Activated CD4-positive, alpha-beta T cell treated with anti-CD3 and anti-CD28 coated beads, Interleukin-2, amount 50 U/mL, for 16 hours (primary cell): Measurements from ENCODE around the gene PKP3.
"Not testable (repeated sequence)": the region's sequence is repeated elsewhere in the genome, so short reads cannot be mapped to it uniquely, and the experiment has no call there.

Experiments used
- DNase-seq: peaks from one replicate; pipeline ENCODE4 v3.0.0-alpha.2; 2020

Gene PKP3

DNA sequence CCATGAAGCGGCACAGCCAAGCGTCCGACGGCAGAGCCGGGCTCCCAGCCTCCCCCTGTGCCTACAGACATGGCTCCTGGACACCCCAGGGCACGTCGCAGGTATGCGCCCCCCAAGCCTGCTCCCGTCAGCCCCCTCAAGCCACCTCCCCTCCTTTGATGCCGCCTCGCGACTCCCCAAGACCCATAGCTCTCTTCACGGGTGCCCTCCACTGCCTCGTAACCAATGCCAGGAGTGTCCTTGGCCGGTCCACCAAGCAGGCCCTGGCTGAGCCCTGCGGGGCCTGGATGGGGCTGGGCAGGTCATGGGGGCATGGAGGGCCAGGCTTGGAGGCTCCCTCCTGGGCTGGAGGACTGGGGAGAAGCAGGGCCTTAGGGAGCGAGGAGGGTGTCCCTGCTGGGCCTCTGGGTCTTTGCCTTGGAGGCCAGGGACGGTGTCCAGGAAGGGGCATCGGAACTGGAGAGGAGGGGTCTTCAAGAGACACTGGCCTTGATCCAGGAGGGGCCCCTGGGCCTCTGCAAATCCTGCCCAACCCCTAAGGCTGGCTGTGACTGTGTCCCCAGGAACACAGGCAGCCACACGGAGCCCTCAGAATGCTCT lies 38.6 kb downstream of the PKP3 start:
- DNase-seq: no peak

DNA sequence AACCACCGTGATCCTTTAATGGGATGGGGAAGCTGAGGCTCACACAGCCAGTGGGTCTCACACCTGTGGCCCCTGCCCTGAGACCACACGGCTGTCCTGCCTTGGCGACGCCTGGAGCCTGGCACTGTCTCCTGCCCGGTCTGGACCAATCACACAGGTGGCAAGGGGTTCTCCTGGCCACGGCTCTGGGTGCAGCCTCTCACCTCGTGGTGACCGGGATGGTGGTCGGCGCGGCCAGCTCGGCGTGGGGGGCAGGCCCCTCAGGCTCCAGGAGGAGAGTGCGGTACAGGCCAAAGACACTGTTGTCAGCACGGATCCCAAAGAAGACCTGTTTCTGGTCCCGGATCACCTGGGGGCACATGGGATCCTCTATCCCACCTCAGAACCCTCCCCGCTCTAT lies 39.1 kb downstream of the PKP3 start:
- no peak for DNase-seq

DNA sequence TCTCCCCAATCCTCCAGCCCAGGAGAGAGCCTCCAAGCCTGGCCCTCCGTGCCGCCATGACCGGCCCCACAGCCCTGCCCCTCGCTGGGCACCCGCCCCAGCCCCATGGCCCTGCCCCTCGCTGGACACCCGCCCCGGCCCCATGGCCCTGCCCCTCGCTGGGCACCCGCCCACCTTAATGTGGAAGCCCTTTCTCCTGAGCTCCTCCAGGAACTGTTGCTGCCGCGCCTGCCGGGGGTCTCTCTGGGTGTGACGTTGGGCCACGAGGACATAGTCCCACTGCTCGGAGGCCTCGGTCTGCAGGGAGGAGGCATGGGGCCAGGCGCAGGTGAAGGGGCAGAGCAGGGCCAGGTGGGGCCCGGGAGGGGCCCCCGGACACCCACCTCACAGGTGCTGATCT lies 39.6 kb downstream of the PKP3 start:
- DNase-seq: no peak

DNA sequence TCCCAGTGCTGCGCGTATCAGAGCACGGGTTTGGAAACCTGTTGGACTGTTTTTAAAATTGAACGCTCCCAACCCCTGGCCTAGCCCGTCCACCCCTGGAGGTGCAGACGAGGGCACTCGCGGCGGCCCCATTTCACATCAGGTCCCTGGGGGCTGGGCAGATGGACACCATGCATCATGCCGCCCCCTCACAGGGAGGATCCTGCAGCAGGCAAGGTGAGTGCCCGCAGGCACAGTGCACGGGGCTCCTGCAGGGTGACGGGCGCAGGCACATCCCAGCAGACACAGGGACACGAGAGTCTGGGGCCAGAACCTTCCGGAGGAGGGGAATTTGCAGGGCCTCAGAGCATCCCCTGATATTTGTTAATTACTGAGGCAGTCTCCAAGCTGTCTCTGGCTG lies 40.5 kb downstream of the PKP3 start:
- DNase-seq: no peak

DNA sequence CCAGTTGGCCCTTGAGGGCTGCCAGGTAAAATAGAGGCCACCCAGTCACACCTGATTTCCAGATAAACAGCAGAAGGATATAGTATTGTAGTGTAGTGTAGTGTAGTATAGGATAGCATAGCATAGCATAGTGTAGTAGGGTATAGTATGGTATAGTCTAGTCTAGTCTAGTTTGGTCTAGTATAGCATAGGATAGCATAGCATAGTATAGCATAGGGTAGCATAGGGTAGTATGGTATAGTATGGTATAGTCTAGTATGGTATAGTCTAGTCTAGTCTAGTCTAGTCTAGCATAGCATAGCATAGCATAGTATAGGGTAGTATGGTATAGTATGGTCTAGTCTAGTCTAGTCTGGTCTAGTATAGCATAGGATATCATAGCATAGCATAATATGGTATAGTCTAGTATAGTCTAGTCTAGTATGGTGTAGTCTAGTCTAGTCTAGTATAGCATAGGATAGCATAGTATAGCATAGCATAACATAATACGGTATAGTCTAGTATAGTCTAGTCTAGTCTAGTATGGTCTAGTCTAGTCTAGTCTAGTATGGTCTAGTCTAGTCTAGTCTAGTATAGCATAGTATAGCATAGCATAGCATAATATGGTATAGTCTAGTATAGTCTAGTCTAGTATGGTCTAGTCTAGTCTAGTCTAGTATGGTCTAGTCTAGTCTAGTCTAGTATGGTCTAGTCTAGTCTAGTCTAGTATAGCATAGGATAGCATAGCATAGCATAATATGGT lies 41.2 kb downstream of the PKP3 start:
- DNase-seq: not testable (repeated sequence)

DNA sequence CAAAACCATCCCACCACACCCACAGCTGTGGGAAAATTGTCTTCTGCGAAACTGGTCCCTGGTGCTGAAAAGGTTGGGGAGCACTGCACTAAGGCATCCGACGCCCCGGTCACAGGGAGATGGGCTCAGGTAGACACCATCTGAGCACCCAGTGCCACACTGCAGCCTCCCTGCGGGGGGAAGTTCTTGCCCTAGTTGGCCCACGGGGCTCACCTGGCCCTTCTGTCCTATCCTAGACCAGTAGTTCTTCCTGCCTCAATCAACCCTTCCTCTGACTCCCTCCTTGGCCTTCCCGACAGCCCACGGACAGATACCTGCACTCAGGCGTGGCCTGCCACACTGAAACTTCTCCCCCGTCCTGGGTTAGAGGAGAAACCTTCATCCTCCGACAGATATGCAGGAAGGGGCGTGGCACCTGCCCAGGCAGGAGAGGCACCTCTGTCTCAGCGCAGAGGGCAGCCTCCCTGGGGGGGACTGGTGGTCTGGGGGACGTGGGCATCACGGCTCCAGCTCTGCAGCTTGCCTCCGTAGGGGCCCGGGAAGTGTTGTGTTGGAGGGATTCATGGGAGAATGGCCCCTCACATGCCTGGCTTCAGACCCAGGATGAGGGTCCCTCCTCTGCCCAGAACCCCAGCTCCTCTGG lies 43.3 kb downstream of the PKP3 start:
- no peak for DNase-seq

DNA sequence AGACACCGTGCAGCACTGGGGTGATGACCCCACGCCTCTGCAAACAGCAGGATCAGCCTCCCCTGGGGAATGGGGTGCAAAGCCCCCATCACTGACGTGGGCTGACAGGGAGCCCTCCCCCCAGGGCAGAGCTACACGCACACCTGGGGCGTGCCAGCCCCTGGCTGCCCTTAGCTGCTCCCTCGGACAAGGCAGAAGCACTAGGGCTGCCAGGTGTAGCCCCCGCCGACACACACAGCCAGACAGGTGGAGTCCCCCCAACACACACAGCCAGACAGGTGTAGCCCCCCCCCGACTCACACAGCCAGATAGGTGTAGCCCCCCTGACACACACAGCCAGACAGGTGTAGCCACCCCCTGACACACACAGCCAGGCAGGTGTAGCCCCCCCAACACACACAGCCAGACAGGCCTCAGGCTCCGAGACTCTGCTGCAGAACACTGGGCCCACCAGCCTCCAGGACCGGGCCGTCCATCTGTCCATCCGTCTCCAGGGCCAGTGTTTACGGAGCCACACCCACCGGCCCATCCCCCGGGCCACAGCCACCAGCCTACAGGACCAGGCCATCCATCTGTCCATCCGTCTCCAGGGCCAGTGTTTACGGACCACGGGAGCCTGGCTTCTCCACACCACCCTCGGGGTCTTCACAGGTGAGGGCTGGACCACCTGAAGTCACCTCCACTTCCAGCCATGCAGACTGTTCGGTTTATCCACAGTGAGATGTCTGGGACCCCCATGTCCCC lies 44.3 kb downstream of the PKP3 start:
- DNase-seq: no peak

DNA sequence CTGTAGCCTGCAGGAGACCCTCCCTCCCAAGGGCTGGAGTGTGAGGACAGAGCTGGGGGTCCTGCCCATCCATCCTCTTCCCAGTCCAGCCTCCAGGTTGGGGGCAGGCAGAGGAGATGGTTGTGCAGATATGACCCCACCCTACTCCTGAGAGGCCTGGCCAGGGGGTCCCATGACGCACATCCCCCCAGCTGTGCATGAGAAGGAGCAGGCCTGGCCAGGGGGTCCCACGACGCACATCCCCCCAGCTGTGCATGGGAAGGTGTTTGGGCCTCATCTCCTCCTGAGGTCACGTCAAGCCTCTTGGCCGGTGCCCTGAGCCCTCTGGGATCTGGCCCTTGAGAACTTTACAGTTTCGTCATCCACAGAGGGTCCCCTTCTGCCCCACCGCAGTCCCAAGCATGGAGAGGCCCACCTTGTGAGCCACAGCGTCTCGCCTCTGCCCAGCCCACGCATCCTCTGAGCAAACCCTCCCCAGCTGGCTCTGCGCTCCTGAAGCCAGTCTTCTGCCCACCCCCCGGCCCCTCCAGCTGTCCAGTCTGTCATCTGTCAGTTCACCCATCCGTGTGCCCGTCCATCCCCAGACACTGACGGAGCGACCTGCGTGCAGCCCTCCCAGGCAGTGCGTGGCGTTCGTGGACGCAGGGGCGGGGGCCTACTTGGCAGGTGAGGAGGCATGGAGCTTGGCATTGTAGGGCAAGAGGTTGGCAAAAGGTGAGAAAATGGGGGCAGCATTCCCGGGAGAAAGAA lies 45.5 kb downstream of the PKP3 start:
- no peak for DNase-seq

DNA sequence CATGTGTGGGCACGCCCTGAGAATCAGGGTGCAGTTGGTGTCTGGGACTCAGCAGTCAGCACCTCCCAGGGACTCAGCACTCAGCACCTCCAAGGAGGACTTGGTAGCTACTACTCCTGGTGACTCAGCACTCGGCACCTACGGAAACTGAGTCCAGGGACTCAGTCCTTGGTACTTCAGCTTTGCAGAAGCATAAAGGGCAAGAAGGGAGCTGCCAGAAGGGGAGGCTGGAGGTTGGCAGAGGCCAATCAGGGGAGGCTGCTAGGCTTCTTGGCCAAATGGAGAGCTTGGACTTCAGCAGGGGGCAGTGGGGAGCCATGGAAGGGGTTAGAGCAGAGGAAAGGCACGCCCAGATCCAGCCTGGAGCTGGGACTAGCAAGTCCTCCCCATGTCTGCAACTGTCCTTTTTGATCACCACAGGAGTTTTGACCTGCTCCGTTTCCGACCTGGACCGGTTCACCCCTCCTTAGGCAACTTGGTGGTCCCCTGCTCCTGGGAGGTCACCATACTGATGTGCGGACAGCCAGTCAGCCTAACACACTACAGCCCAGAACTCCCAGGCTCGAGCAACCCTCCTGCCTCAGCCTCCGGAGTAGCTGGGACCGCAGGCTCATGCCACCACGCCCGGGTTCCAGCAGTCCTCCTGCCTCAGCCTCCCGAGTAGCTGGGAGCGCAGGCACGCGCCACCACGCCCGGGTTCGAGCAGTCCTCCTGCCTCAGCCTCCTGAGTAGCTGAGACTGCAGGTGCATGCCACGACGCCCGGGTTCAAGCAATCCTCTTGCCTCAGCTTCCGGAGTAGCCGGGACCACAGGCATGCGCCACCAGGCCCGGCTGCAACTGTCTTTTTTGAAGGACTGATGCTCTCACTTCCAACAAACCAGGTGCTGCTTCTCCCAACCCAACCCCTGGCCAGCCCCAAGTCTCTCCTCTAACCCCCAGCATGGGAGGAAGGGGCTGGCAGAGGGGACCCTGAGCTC lies 46.3 kb downstream of the PKP3 start:
- no peak for DNase-seq

DNA sequence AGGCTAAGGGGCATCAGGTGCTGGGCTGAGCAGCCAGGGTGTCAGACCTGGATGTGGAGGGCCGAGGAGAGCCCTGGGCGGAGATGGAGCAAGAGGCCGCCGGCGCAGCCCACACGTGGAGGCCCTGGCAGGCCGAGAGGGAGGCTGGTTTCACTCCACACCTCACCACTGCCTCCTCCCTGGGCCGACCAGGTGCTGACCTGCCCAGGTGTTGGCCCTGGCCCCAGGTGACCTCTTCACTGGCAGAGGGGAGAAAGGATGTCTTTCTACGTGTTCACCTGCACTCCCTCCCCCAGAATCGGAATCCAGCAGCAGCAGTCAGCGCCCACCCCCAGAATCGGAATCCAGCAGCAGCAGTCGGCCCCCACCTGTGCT lies 47.0 kb downstream of the PKP3 start:
- no peak for DNase-seq

DNA sequence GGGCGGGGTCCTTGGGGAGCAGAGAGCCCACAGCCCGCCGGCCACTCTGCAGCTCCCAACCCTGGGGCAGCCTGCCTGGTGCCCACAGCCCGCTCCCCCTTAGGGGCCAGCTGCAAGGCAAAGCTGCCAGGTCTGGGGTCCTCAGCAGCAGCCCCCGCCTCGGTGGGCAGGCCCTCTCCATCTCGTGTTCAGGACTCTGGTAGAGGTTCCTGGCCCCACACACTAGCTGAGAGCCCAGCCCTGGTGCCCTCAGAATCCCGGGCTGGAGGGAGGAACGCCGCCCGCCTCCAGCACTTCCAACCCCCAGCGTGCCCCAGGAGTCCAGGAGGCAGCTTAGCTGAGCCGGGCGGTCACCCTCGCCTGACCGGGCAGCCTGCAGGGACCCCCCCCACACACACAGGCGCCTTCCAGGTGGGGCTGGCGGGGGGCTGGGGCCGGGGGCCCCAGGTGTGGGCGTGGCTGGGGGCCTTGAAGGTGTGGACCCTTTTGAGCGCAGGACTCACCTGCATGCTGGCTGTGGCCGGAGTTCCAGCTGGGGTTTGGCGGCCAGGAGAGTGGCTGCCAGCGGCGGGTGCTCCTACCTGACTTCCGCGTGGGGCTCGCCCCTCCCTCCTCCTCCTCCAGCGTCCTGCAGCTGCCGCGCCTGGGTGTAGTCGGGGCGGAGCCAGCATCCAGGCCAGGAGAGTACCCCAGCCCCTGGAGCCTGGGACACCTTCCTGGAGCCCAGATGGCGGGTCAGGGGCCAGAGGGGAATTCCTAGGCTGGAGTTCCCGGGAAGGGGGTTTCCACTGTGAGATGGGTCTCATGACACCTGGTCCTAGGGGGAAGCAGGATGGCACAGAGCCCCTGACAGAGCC lies 47.6 kb downstream of the PKP3 start, which contains the start of gene ANO9:
Gene ANO9, minus strand, starts transcription at position 594 of the 857 bp plus-strand sequence. Its CDS starts 85 bp downstream, at position 509.
- peak; percentile 40 for DNase-seq

DNA sequence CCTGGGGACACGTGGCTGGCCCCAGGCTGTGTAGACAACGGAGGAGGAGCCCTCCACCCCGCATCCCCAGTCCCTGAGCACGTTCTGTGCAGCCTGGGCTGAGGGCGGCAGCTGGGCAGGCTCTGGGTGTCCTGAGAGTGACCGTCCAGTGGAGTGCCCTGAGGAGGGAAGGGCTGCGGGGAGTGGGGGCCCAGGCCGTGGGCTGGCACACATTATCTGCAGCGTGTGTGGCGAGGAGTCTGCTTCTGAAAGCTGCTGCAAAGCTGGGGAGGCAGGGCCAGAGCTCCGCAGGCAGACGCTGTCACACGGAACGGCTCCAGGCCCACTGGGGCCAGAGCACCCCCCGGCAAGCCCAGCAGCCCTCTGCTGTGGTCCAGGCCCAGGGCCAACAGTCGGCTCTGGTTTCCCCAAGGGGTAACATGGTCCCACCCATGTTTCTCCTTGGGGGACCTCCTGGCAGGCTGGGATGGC lies 48.6 kb downstream of the PKP3 start:
- DNase-seq: no peak

DNA sequence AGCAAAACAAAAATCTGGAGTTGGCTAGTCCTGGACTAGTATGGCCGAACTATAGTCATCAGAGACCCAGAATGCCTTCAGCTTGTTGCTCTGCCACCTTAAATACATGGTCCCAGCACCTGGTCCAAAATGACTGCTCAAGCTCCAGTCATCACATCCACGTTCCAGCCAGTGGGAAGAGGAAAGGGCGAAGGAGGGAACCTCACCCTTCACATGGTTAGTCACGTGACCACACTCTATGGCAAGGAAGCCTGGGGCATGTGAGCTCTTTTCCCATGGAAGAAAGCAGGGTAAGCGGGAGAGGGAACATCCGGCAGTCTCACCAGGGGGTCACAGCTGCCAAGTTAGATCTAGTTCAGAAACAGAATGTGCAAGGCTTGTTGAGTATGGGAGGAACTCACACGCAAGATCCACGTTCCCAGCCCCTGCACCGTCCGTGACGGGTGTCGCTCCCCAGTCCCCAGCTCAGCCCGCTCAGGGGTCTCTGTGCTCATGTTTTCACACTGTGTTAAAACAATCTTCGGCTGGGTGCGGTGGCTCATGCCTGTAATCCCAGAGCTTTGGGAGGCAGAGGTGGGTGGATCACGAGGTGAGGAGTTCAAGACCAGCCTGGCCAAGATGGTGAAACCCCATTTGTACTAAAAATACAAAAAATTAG lies 49.7 kb downstream of the PKP3 start:
- DNase-seq: no peak

DNA sequence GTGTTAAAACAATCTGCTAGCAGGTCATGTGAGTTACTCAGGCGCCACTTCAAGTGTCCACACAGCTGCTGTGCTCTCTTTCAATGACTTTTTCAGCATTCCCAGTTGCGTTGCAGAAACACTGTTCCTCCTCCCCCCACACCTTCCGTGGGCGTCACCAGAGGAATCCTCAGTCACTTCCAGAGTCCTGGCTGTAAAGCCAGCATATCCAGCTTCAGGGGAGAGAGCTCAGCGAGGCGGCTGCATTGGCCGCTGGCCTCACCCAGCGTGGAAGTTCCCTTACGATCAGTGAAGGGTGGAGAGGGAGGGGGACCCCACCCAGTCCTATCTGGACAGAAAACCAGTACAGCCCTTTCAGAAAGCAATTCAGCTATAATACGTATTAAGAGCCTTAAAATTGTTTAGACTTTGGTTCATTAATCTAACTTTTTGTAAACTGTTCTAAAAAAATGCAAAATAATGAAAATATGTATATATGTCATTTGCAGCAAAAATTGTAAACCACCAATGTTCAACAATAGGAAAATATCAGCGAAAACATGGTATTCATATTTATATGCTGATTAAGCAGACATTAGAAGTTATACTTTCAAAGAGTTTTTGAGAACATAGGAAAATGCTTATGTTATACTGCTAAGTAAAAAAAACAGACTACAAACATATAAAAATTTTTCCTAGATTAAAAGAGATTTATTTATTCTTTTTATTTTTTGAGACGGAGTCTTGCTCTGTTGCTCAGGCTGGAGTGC lies 50.6 kb downstream of the PKP3 start:
- DNase-seq: no peak

DNA sequence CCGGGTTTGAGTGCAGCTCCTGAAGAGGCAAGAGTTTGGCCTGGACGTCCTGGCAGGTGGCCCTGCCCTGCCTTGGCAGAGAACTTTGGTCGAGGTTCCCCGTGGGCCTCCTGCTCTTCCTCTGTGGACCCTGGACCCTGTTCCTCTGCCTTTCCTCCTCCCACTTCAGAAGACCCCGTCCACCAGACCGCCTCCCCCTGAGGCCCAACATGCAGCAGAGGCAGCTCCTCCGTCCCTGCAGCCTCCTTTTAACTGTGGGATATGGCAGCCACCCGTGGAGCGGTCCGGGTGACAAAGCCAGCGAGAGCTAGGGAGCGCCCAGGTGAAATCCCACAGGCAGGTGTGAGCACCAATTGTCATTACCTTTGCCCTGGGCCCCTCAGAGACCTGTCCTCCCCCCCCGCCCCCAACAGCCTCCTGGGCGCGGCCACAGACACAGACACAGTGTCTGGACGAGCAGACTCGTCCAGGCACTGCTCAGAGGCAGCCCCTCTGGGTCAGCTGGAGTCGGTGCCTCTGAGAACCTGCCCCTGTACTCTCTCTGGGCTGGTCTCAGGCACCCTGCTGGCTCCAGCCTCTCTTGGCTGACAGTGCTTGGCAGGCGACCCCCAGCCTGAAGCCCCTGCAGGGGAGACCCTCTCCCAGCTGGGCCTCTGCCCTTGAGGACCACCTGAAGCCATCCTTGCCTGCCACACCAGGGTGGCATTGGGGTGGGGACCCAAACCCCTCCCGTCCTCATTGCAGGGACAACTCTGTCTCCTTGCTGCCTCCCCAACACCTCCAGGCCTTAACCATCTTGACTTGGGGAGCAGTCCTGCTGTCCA lies 52.0 kb downstream of the PKP3 start:
- DNase-seq: no peak

DNA sequence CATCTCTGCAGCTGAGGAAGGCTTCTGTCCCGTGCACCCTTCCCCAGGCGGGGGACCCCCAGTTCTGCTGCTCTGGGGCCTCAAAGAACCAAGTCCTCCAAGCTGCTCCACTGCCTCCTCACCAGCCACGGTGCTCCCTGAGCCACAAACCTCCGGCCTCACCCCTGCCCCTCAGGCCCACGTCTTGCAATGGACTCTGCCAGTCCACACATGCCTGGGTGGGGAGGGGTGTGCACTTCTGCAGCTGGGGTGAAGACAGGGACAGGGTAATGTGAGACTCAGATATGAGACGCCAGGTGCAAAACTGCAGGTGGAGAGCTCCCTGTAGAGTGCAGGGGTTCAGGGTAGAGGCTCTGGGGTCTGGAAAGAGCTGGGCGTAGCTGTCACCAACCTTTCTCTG lies 52.9 kb downstream of the PKP3 start:
- DNase-seq: no peak

DNA sequence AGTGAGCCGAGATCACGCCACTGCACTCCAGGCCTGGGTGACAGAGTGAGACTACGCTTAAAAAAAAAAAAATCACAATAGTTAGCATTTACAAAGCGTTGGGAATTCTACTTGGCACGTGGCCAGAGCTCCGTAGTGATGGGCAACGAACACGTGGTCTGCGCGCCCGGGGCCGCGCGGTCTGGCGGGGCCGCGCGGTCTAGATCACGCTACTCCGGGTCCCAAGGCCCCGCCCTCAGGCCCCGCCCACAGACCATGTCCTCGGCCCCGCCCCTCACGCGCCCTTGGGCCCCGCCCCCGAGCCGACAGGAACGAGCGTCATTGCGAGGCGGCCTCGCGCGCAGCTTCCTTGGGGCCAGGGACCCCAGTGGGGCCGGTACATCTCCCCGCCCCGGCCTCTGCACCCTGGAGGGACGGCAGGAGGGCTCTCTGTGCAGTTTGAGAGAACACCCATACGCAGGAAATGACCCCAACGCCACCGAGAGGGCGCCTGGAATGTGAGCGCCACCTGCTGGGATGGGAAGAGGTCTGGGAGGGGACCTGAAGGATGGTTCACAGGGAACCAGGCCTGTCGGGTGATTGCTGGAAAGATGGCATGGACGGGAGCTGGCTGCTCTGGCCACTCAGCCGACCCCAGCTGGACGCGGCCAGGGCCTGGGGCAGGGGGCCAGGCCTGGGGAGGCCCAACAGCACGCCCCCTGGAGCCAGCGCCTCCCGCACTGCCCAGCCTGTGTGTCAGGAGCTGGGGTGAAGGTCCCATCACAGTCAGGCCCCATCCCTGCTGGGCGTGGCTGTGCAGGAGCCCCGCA lies 54.1 kb downstream of the PKP3 start:
- DNase-seq: peak; percentile 96
